HG02938 (cell line): Measurements from ENCODE around the gene CHTF8.
"Not testable (repeated sequence)": the region's sequence is repeated elsewhere in the genome, so short reads cannot be mapped to it uniquely, and the experiment has no call there.

ENCODE experiments used
- ATAC-seq: cut with Tn5 transposase; IDR thresholded peaks from one replicate; pipeline ENCODE4 v1.9.1; 2021; ENCODE audit warnings: mild to moderate bottlenecking, moderate library complexity; ENCODE audit not compliant: unreplicated experiment

Gene CHTF8

GRCh38 chr16:69139464-69139863 lies 7.1 kb upstream of the CHTF8 start:
- ATAC-seq, result not testable (repeated sequence)

- no peak for ATAC-seq
Measured at GRCh38 chr16:69138608-69139007, 6.2 kb upstream of the CHTF8 start.

GRCh38 chr16:69133373-69133954 lies 1.1 kb upstream of the CHTF8 start:
- ATAC-seq, result no peak

- peak; percentile 35 for ATAC-seq
Measured at GRCh38 chr16:69131839-69132423, 457 bp downstream of the CHTF8 start.

GRCh38 chr16:69131167-69131838 lies 1.1 kb downstream of the CHTF8 start:
- ATAC-seq, result no peak

GRCh38 chr16:69130461-69130860 lies 1.9 kb downstream of the CHTF8 start:
- no peak for ATAC-seq

- ATAC-seq, result no peak
Measured at GRCh38 chr16:69127966-69128510, 4.3 kb downstream of the CHTF8 start.

GRCh38 chr16:69126801-69127200 lies 5.6 kb downstream of the CHTF8 start:
- ATAC-seq, result not testable (repeated sequence)

GRCh38 chr16:69126221-69126620 lies 6.2 kb downstream of the CHTF8 start:
- ATAC-seq, result no peak

- ATAC-seq, result not testable (repeated sequence)
Measured at GRCh38 chr16:69124961-69125360, 7.4 kb downstream of the CHTF8 start.

GRCh38 chr16:69124406-69124805 lies 8.0 kb downstream of the CHTF8 start:
- not testable (repeated sequence) for ATAC-seq

GRCh38 chr16:69123910-69124309 lies 8.5 kb downstream of the CHTF8 start:
- ATAC-seq, result no peak

GRCh38 chr16:69120096-69120664 lies 12.2 kb downstream of the CHTF8 start:
- ATAC-seq, result no peak

GRCh38 chr16:69119536-69119935 lies 12.9 kb downstream of the CHTF8 start:
- no peak for ATAC-seq

- ATAC-seq, result no peak
Measured at GRCh38 chr16:69118994-69119393, 13.4 kb downstream of the CHTF8 start.

GRCh38 chr16:69118468-69118867 lies 13.9 kb downstream of the CHTF8 start:
- ATAC-seq, result no peak

GRCh38 chr16:69116906-69117305 lies 15.5 kb downstream of the CHTF8 start:
- no peak for ATAC-seq

- ATAC-seq, result no peak
Measured at GRCh38 chr16:69116256-69116875, 16.0 kb downstream of the CHTF8 start.

- ATAC-seq, result no peak
Measured at GRCh38 chr16:69115837-69116236, 16.6 kb downstream of the CHTF8 start.

- no peak for ATAC-seq
Measured at GRCh38 chr16:69115361-69115760, 17.0 kb downstream of the CHTF8 start.

GRCh38 chr16:69114976-69115355 lies 17.4 kb downstream of the CHTF8 start:
- no peak for ATAC-seq
